HepG2 (cell line): ENCODE data around the gene MRPL20. TPM values are rescaled to one million over a fixed set of nuclear protein-coding genes. Genes with fewer than 3 reads are reported as not detected.

Experiments used
- ADNP ChIP-seq: sonication (generic); formaldehyde crosslinking; IDR thresholded peaks from 2 replicates; pipeline ENCODE4 v1.4.0; 2020; ENCODE audit warnings: missing genetic modification reagents
- ATF2 ChIP-seq: sonication (generic); formaldehyde crosslinking; IDR thresholded peaks from 2 replicates; pipeline ENCODE4 v1.4.0; 2020; ENCODE audit warnings: missing genetic modification reagents
- HNRNPLL ChIP-seq: fragments of 200-400 bp; formaldehyde crosslinking; IDR thresholded peaks from 2 replicates; pipeline ENCODE4 v1.6.1; 2017; ENCODE audit warnings: mild to moderate bottlenecking, low read depth, low read length; ENCODE audit not compliant: poor library complexity, severe bottlenecking
- ISL2 ChIP-seq: sonication (generic); formaldehyde crosslinking; IDR thresholded peaks from 2 replicates; pipeline ENCODE4 v1.5.0; 2020; ENCODE audit warnings: missing genetic modification reagents
- MXD4 ChIP-seq: IDR thresholded peaks from 2 replicates; pipeline ENCODE4 v1.6.1; 2016; ENCODE audit warnings: mild to moderate bottlenecking, missing biosample characterization, missing genetic modification reagents
- NKX3-1 ChIP-seq: sonication (generic); formaldehyde crosslinking; IDR thresholded peaks from 2 replicates; pipeline ENCODE4 v1.5.0; 2020; ENCODE audit warnings: missing genetic modification reagents
- NR2C2 ChIP-seq: sonication (generic); formaldehyde crosslinking; IDR thresholded peaks from 2 replicates; pipeline ENCODE4 v1.4.0; 2020; ENCODE audit warnings: missing genetic modification reagents, mild to moderate bottlenecking, moderate library complexity, borderline replicate concordance
- POLR2AphosphoS5 ChIP-seq: IDR thresholded peaks from 2 replicates; pipeline ENCODE4 v1.6.1; 2012; ENCODE audit warnings: low read depth, low read length
- SOX5 ChIP-seq: IDR thresholded peaks from 2 replicates; pipeline ENCODE4 v1.6.1; 2016; ENCODE audit warnings: borderline replicate concordance
- ZFP82 ChIP-seq: sonication (generic); formaldehyde crosslinking; IDR thresholded peaks from 2 replicates; pipeline ENCODE4 v1.5.1; 2020; ENCODE audit warnings: mild to moderate bottlenecking, missing genetic modification reagents, borderline replicate concordance
- ZHX2 ChIP-seq, 2 experiments: sonication (generic) in 1 of 2; formaldehyde crosslinking in 1 of 2; IDR thresholded peaks; 2 replicates each; pipeline versions ENCODE4 v1.6.1 to v1.9.0; 2014 to 2022; ENCODE audit warnings: antibody characterized with exemption in 1 of 2, borderline replicate concordance in 1 of 2, inconsistent platforms in 1 of 2, low read depth in 1 of 2, missing genetic modification reagents in 1 of 2
- ZNF234 ChIP-seq: sonication (generic); formaldehyde crosslinking; conservative IDR thresholded peaks from 2 replicates; pipeline ENCODE4 v1.5.1; 2020; ENCODE audit warnings: mild to moderate bottlenecking, missing genetic modification reagents
- ZNF260 ChIP-seq: sonication (generic); formaldehyde crosslinking; IDR thresholded peaks from 2 replicates; pipeline ENCODE4 v1.4.0; 2020; ENCODE audit warnings: missing genetic modification reagents, low read depth, mild to moderate bottlenecking, borderline replicate concordance
- ZNF292 ChIP-seq: sonication (generic); formaldehyde crosslinking; IDR thresholded peaks from 2 replicates; pipeline ENCODE4 v1.8.1; 2022; ENCODE audit warnings: mild to moderate bottlenecking, low read depth, missing genetic modification reagents, borderline replicate concordance
- ZNF367 ChIP-seq: sonication (generic); formaldehyde crosslinking; IDR thresholded peaks from 2 replicates; pipeline ENCODE4 v1.4.0; 2020; ENCODE audit warnings: missing genetic modification reagents, borderline replicate concordance
- ZNF382 ChIP-seq: sonication (generic); formaldehyde crosslinking; IDR thresholded peaks from 2 replicates; pipeline ENCODE4 v1.5.0; 2020; ENCODE audit warnings: missing genetic modification reagents, mild to moderate bottlenecking, borderline replicate concordance
- ZNF569 ChIP-seq: sonication (generic); formaldehyde crosslinking; IDR thresholded peaks from 2 replicates; pipeline ENCODE4 v1.5.0; 2020; ENCODE audit warnings: mild to moderate bottlenecking, missing genetic modification reagents, moderate library complexity, borderline replicate concordance
- ZSCAN21 ChIP-seq: sonication (generic); formaldehyde crosslinking; IDR thresholded peaks from 2 replicates; pipeline ENCODE4 v1.8.0; 2022; ENCODE audit warnings: mild to moderate bottlenecking, missing genetic modification reagents, moderate library complexity, borderline replicate concordance
- polyA plus RNA-seq, 8 experiments: library from polyadenylated mRNA; depleted of rRNA in 3 of 8; stranded (reverse) in 7 of 8; unstranded in 1 of 8; fragments of >200 nt; fragmentation: Illumina TruSeq in 4 of 8; extraction: Trizol in 4 of 8; gene quantifications; 2 replicates each; pipeline versions ENCODE4 v1.2.1 to v1.2.3, GENCODE V29; 2011 to 2016; ENCODE audit warnings: low read depth in 4 of 8, missing spikeins in 1 of 8, mixed read lengths in 1 of 8; ENCODE audit not compliant: insufficient read depth in 1 of 8
- total RNA-seq, 5 experiments: library from RNA; depleted of rRNA; stranded (reverse); fragments of >200 nt; fragmentation: Illumina TruSeq; extraction: Trizol; gene quantifications; 2 replicates each; pipeline ENCODE4 v1.2.3, GENCODE V29; 2016; ENCODE audit warnings: low read depth in 1 of 5
- TF ChIP-seq, protein P1 (sequence below): sonication (generic); IDR thresholded peaks from 2 replicates; pipeline ENCODE4 v1.6.1; 2016; ENCODE audit warnings: low read depth, borderline replicate concordance
- TF ChIP-seq, protein P2 (sequence below): sonication (generic); formaldehyde crosslinking; IDR thresholded peaks from 2 replicates; pipeline ENCODE4 v1.4.0; 2020; ENCODE audit warnings: missing genetic modification reagents

Gene MRPL20
- total and polyA plus RNA-seq, 2 of the 13 experiments (the other 11 are each of a cell fraction or from before 2014, with no cell fraction given): 59.2 to 127 TPM

- TF ChIP-seq SOX5 (CRISPR knock-in tag) (no peak), ZFP82 (no peak), ZNF260 (CRISPR knock-in tag) (no peak), ZNF569 (CRISPR knock-in tag) (no peak), HNRNPLL (peak; percentile 92), POLR2AphosphoS5 (peak; percentile 55), ZNF367 (CRISPR knock-in tag) (no peak), ISL2 (CRISPR knock-in tag) (peak; percentile 66; the same call in 1 of the 2 replicates), ZNF234 (no peak), ZSCAN21 (CRISPR knock-in tag) (peak; percentile 77), ATF2 (no peak), NR2C2 (CRISPR knock-in tag) (peak; percentile 97), ZHX2 (IDR thresholded peaks at IDR 0.05; ENCODE audit: low read depth) (peak; percentile 85), ZHX2 (CRISPR knock-in tag; IDR thresholded peaks at IDR 0.05; ENCODE audit: borderline replicate concordance) (no peak), ZNF382 (no peak), MXD4 (peak; percentile 73; the same call in 1 of the 2 replicates), ZNF292 (CRISPR knock-in tag) (no peak), ADNP (CRISPR knock-in tag) (no peak), NKX3-1 (CRISPR knock-in tag) (0 out of 2 replicates have a peak, but pooled peaks have one; percentile 29)
- TF ChIP-seq, protein P1, sequence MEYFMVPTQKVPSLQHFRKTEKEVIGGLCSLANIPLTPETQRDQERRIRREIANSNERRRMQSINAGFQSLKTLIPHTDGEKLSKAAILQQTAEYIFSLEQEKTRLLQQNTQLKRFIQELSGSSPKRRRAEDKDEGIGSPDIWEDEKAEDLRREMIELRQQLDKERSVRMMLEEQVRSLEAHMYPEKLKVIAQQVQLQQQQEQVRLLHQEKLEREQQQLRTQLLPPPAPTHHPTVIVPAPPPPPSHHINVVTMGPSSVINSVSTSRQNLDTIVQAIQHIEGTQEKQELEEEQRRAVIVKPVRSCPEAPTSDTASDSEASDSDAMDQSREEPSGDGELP: 0 out of 2 replicates have a peak, but pooled peaks have one; percentile 37
- TF ChIP-seq, protein P2, sequence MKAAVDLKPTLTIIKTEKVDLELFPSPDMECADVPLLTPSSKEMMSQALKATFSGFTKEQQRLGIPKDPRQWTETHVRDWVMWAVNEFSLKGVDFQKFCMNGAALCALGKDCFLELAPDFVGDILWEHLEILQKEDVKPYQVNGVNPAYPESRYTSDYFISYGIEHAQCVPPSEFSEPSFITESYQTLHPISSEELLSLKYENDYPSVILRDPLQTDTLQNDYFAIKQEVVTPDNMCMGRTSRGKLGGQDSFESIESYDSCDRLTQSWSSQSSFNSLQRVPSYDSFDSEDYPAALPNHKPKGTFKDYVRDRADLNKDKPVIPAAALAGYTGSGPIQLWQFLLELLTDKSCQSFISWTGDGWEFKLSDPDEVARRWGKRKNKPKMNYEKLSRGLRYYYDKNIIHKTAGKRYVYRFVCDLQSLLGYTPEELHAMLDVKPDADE (CRISPR knock-in tag): no peak
Measured at GRCh38 chr1:1399187-1399871, 7.8 kb downstream of the MRPL20 start, which contains the start of gene CCNL2 (continued).
